Skeletal muscle tissue (tissue), 4 donors: ENCODE results near the gene CCDC24. TPM values are rescaled to one million over a fixed set of nuclear protein-coding genes. Genes with fewer than 3 reads are reported as not detected.

Experiments used
- H3K27ac ChIP-seq: one replicate; pipeline ENCODE4 v1.7.0; 2013; ENCODE audit warnings: mild to moderate bottlenecking, low read depth, low read length, inconsistent platforms
- H3K27me3 ChIP-seq, 3 donors: one replicate each; pipeline ENCODE4 v1.7.0; 2013; ENCODE audit warnings: low read length in 3 of 3; ENCODE audit not compliant: control insufficient read depth in 3 of 3, insufficient read depth in 3 of 3
- H3K36me3 ChIP-seq, 3 donors: one replicate each; pipeline ENCODE4 v1.7.0; 2013; ENCODE audit warnings: low read length in 3 of 3; ENCODE audit not compliant: control insufficient read depth in 3 of 3, insufficient read depth in 3 of 3
- H3K4me1 ChIP-seq, 3 donors: one replicate each; pipeline ENCODE4 v1.7.0; 2013; ENCODE audit warnings: low read length in 3 of 3, mild to moderate bottlenecking in 3 of 3; ENCODE audit not compliant: control insufficient read depth in 3 of 3, insufficient read depth in 3 of 3
- H3K4me3 ChIP-seq, 3 donors: one replicate each; pipeline ENCODE4 v1.7.0; 2013; ENCODE audit warnings: low read length in 3 of 3
- H3K9ac ChIP-seq, 3 donors: one replicate each; pipeline ENCODE4 v1.7.0; 2013; ENCODE audit warnings: low read length in 3 of 3, mild to moderate bottlenecking in 3 of 3, moderate library complexity in 2 of 3, low read depth in 1 of 3
- H3K9me3 ChIP-seq, 3 donors: one replicate each; pipeline ENCODE4 v1.7.0; 2013; ENCODE audit warnings: low read length in 3 of 3; ENCODE audit not compliant: control insufficient read depth in 3 of 3
- total RNA-seq: library from RNA; depleted of rRNA; stranded (reverse); fragments of >200 nt; gene quantifications from one replicate; pipeline ENCODE4 v1.2.3, GENCODE V29; 2014
- donor health status: Osteomylitis.

The CCDC24 gene
- total RNA-seq, 1 donor from 2014 or later, result under 0.01 TPM

DNA sequence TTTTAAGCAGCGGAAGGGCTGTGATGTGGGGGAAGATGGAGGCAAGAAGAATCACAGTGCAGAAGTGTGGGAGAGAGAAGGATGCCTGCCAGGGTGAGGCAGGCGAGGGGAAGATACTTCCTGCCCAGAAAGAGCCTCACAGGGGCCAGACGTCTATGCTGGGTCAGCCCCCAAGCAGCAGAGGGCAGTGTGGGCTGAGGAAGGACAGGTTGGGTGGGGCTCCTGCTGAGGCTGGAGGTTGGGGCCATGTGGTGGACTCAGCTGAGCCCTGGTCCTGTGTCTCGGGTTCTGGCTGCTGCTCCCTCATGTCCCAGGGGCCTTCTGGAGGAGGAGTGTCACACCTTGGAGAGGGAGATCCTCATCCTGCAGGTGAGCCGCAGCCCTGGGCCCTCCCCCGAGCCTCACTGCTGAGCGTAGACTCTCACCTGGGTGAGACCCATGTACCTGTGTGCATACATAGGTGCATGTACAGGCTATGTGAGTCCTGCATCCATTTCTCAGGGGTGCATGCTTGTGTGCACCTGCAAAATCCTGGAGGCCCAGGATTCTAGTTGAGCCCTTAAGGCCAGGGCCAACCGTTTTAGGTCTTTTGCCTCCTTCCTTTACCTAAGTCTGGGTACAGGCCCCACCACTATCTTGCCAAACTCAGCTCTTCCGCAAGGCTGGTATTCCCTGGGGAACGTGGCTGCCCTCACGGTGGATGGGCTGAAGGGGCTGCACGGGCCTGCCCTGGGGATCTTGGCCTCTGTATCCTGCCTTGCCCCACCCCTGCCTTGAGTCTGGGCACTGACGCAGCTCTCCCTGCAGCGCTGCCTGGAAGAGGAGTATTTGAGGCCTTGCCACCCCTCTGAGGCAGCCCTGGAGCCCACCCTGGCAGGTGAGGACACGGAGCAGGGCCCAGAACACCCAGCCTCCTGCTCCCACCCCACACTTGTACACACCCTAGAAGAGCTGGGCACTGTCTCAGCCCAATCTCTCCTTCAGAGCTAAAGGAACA, 3.7 kb downstream of the CCDC24 start:
- H3K36me3 ChIP-seq, result no peaks in the 10 kb centered on the region
- peaks cover 11 to 15% (median 13%) of the 10 kb centered on the region in 3 donors for H3K4me1 ChIP-seq
- H3K27me3 ChIP-seq, result no peaks in the 10 kb centered on the region
- no peak overlapping the region for H3K4me3 ChIP-seq
- H3K9ac ChIP-seq, result no peak overlapping the region
- no peaks in the 10 kb centered on the region for H3K9me3 ChIP-seq
- H3K27ac ChIP-seq, result no peak overlapping the region

- Histone ChIP-seq H3K27me3 (no peaks in the 10 kb centered on the region), H3K36me3 (no peaks in the 10 kb centered on the region), H3K9me3 (no peaks in the 10 kb centered on the region), H3K9ac (no peak overlapping the region), H3K27ac (no peak overlapping the region), H3K4me3 (no peak overlapping the region), H3K4me1 (peaks cover 5 to 8% (median 7%) of the 10 kb centered on the region in 3 donors)
These were observed 4.8 kb downstream of the CCDC24 start for GRCh38 chr1:43995984-43996732.

GRCh38 chr1:43996733-43997115, 5.3 kb downstream of the CCDC24 start:
- Histone ChIP-seq H3K36me3 (no peaks in the 10 kb centered on the region), H3K4me1 (peaks cover 4 to 7% (median 5%) of the 10 kb centered on the region in 3 donors), H3K27me3 (no peaks in the 10 kb centered on the region), H3K4me3 (no peak overlapping the region), H3K9ac (no peak overlapping the region), H3K27ac (no peak overlapping the region), H3K9me3 (no peaks in the 10 kb centered on the region)

GRCh38 chr1:43997295-43997999, 6.0 kb downstream of the CCDC24 start:
- no peak overlapping the region for H3K27ac ChIP-seq

GRCh38 chr1:43998000-43998378, 6.6 kb downstream of the CCDC24 start:
- no peak overlapping the region for H3K9ac ChIP-seq
- no peaks in the 10 kb centered on the region for H3K36me3 ChIP-seq
- no peak overlapping the region for H3K27ac ChIP-seq
- H3K27me3 ChIP-seq, result no peaks in the 10 kb centered on the region
- H3K4me3 ChIP-seq, result no peak overlapping the region
- no peaks in the 10 kb centered on the region for H3K4me1 ChIP-seq
- H3K9me3 ChIP-seq, result no peaks in the 10 kb centered on the region

More at GRCh38 chr1:43997295-43997999, 6.0 kb downstream of the CCDC24 start:
- Histone ChIP-seq H3K36me3 (no peaks in the 10 kb centered on the region), H3K9me3 (no peaks in the 10 kb centered on the region), H3K4me1 (peaks cover 0 to 2% (median 0%) of the 10 kb centered on the region in 3 donors), H3K9ac (no peak overlapping the region), H3K4me3 (no peak overlapping the region), H3K27me3 (no peaks in the 10 kb centered on the region)

- no peaks in the 10 kb centered on the region for H3K27me3 ChIP-seq
- H3K4me1 ChIP-seq, result no peaks in the 10 kb centered on the region
- H3K9ac ChIP-seq, result peak overlapping the region in 1 of 3 donors; percentile 43
- no peaks in the 10 kb centered on the region for H3K9me3 ChIP-seq
- H3K36me3 ChIP-seq, result no peaks in the 10 kb centered on the region
- H3K4me3 ChIP-seq, result no peak overlapping the region
- H3K27ac ChIP-seq, result no peak overlapping the region
These were observed 8.1 kb downstream of the CCDC24 start for GRCh38 chr1:43999455-43999854.

DNA sequence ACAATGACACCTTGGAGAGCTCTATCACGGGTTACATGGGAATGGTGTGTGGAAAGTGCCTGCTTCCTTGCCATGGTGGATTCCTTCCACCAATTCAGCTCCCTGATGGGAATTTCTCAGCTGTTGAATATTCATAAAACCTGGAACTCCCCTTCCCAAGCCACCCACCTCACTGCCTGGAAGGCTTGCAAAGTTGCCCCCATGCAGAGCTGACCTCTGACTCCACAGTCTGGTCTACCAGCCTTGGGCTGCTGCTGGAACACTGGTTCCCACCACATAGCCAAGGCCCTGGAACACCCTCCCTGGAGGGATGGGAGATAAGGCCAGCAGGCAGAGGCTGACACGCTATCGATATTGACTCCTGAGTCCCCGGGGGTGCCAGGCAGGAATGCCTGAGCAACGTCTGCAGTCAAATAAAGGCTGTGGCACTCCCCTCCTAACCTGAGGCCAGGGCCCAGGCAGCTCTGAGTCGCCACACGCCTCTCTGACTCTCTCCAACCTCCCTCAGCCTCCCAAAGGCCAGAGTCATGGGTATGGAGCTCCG, 8.8 kb downstream of the CCDC24 start:
- Histone ChIP-seq H3K9me3 (no peaks in the 10 kb centered on the region), H3K9ac (no peak overlapping the region), H3K27ac (no peak overlapping the region), H3K4me3 (no peak overlapping the region), H3K36me3 (no peaks in the 10 kb centered on the region), H3K27me3 (no peaks in the 10 kb centered on the region), H3K4me1 (no peaks in the 10 kb centered on the region)

GRCh38 chr1:44002165-44002564, 10.8 kb downstream of the CCDC24 start:
- Histone ChIP-seq H3K27ac (no peak overlapping the region), H3K36me3 (no peaks in the 10 kb centered on the region), H3K27me3 (no peaks in the 10 kb centered on the region), H3K4me1 (peaks cover 0 to 4% (median 3%) of the 10 kb centered on the region in 3 donors), H3K9me3 (no peaks in the 10 kb centered on the region), H3K9ac (no peak overlapping the region), H3K4me3 (no peak overlapping the region)

DNA sequence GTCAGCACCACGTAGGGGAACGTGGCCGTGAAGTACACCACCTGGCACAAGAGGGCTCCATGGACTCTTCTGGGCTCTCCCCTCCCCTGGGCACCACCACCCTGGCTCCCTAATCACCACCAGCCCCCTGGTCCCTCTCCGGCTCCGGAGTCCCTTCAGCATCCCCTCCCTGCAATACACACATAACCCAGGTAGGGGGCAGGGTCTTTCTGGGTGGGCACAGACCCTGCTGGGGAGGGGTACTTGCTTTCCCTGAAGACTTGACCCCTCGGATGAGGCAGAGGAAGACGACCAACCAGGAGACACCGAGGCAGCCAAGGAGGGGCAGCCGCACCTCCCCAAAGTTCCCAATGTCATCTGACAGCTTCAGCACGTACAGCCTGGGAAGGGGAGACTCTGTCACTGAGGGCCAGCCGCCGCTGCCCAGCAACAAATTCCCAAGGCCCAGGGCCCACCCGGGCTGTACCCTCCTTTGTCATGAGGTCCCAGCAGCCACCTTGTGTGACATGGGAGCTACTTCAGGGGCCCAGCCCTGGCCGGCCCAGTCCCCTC, 11.3 kb downstream of the CCDC24 start:
- Histone ChIP-seq H3K4me1 (peaks cover 0 to 4% (median 3%) of the 10 kb centered on the region in 3 donors), H3K9me3 (no peaks in the 10 kb centered on the region), H3K27me3 (no peaks in the 10 kb centered on the region), H3K9ac (no peak overlapping the region), H3K27ac (no peak overlapping the region), H3K36me3 (no peaks in the 10 kb centered on the region), H3K4me3 (no peak overlapping the region)
